Ecto neural progenitor cell (in vitro differentiated cells): ENCODE data around the gene RERE.
A peak's percentile ranks its signal among the peaks of the same experiment; 100 is the strongest.
"Not testable (repeated sequence)": the region's sequence is repeated elsewhere in the genome, so short reads cannot be mapped to it uniquely, and the experiment has no call there.

Experiments
- DNase-seq: peaks from one replicate; pipeline ENCODE4 v3.0.0-alpha.2; 2018; ENCODE audit warnings: low spot score

RERE gene

GRCh38 chr1:8841395-8841794, 24.0 kb upstream of the RERE start:
- no peak for DNase-seq

- no peak for DNase-seq
These were observed 22.6 kb upstream of the RERE start for GRCh38 chr1:8839990-8840389.

DNA sequence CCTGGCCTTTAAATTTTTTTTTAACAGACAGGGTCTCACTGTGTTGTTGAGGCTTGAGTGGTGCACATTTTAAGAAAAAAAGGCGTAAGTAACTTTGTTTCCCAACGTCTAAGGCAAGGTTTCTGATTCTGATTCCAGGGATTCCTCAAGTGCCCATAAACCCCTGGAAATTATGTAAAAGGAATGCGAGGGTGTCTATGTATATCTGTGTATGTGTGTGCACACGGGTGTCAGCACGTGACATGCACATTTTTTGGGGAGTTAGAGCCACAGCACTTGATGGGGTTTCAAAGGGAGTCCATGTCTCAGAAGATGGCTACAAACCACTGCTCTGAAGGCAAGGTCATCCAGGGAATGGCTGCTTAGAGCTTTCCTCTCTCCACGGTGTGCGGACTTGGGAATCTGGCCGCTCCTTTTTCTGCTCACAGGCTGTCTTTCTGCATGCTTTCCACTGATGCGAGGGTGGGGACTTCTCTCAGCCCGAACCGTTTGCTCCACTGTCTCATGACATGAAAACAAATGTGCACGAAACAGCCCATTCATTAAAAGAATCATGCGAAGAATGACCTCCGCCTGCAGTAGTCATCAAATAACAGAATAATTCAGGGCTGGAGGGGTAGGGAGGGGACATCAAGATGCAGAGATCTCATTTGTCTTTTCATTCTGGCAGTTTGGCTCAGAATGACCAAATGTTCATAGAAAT, 18.7 kb upstream of the RERE start:
- DNase-seq = no peak

DNA sequence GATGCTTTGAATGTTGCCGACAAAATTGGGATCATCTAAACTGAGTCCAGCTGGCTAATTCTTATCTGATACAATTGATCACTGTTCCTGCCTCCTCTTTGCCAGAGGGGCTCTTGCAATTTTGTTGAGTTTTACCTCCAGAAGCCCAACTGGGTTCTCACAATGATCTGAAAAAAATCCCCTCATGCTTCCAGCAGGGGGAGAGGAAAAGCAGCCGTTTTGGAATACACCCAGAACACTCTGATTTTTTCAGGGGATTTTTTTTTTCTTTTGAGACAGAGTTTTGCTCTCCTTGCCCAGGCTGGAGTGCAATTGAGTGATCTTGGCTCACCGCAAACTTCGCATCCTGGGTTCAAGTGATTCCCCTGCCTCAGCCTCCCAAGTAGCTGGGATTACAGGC, 13.9 kb upstream of the RERE start:
- no peak for DNase-seq

GRCh38 chr1:8830732-8831131, 13.3 kb upstream of the RERE start:
- DNase-seq = not testable (repeated sequence)

DNA sequence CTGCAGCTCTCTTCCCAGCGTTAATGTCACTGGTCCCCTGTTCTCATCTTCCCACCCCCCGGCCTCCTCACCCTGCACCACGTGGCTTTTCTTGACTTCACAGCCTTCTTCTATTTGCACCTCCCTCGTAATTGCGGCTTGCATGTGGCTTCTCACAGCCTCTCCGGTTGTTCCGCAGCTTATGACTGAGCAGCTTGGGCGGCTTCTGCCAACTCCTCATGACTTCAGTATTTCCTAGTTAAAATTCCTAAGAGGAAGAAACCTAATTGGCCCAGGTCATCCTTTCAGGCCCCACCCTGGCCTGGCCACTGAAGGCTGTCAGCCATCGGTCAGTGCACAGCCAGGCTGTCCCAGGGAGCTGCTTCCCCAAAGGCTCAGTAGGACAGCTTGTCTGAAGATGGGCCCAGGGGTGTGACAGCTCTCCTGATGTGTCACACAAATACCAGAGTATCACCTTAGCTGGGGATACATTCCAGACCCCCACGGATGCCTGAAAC, 8.6 kb upstream of the RERE start:
- DNase-seq = no peak

DNA sequence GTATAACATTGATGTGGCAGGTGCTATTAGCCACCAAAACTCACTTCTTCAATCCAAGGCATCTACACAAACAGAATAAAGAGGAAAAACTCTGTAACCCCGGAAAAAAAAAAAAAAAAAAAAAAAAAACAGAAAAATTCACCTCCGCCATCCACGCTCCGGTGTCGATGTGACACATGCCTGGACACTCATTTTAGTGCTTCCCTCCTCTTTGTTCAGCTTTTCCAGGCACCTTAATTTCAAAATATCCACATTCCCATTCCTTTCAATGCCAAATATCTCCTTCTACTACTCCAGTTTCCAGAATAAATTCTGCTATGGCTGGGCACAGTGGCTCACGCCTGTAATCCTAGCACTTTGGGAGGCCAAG, 5.8 kb upstream of the RERE start:
- DNase-seq = no peak

GRCh38 chr1:8822373-8823294, 5.2 kb upstream of the RERE start:
- no peak for DNase-seq

DNA sequence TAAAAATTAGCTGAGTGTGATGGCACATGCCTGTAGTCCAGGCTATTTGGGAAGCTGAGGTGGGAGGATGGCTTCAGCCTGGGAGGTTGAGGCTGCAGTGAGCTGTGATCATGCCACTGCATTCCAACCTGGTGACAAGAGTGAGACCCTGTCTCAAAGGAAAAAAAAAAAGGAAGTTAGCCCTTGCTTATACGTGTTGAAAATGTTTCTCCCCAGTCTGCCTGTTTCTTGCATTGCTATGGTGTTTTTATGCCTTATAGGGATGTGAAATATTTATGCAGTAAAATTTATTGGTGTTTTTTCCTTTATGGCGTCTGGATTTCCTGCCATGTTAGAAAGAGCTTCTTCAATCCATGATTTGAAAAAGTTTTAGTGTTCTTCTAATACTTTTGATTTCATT, 3.6 kb upstream of the RERE start:
- no peak for DNase-seq

- not testable (repeated sequence) for DNase-seq
These were observed 1.3 kb upstream of the RERE start for GRCh38 chr1:8818789-8819188.

- no peak for DNase-seq
These were observed 910 bp upstream of the RERE start for GRCh38 chr1:8818325-8818775.

- DNase-seq = peak; percentile 60
These were observed 519 bp downstream of the RERE start for GRCh38 chr1:8816831-8817411.

GRCh38 chr1:8816264-8816663, 1.2 kb downstream of the RERE start:
- no peak for DNase-seq

DNA sequence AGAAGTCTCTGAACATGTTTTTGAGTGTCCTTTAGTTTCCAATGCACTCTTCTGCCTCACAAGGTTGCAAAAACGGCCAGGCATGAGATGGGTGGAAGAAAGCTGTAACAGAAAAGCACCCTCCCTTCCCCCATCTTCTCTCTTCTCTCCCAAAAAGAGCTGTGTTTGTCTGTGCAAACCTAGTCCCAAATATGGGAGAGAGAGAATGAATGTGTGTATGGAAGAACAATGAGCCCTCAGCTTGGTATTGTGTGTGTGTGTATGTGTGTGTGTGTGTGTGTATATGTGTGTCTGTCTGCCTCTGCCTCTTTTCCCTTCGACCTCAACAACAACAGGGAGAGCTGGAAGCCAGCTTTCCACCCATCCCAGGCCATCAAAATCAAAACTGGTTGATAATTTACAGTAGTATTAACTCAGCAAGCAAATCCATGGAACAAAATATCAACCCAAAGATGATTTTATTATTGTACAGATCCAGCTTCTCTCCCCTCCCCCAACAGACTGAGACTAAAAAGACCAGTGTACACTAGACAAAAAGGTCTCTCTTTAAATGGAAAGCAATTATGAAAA, 1.8 kb downstream of the RERE start:
- no peak for DNase-seq

DNA sequence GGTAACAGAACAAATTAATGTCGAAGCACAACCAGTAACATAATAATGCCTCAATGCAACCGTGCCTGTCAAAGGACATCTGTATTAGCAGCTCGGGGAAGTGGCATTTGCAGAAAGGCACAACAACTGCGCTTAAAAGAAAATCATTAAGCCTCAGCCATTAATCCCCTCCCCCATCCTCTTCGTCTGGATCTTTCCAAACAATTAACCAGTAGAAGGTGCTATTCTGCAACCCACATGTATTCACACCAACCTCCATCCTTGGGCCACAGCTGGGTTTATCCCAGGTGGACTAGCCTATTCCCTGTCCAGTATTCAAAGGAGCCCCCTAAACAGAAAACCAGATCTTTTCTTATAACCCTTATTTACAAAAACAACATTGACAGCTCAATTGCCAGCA, 2.6 kb downstream of the RERE start:
- DNase-seq = no peak

GRCh38 chr1:8813991-8814390, 3.4 kb downstream of the RERE start:
- DNase-seq = no peak

DNA sequence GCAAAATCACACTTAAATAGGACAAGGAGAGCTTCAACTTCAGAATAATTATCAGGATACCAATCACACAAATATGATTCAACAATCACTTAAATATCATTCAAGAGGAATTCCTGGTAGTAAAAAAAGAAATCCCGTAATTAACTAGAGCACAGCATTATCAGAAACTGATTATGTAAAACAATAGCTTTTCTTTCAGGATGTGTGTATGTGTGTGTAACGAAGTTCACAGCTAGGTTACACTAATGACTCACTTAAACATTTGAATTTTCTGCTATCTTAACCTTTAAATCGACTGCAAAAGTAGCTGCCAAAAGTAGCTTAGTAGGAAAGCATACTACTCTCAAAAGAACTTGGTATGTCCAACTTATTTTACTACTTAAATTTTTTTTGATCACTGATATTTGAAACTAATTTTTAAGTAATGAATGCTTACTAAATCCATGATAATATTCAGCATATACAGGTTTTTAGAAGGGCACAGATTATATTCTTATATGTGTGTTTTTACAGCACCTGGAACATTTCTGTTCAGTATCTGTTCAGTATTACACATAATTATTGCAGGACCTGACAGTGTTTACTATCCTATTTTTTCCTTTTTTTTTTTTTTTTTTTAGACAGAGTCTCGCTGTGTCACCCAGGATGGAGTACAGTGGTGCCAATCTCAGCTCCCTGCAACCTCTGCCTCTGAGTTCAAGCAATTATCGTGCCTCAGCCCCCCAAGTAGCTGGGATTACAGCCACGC, 4.2 kb downstream of the RERE start:
- DNase-seq = no peak

GRCh38 chr1:8812081-8812480, 5.4 kb downstream of the RERE start:
- no peak for DNase-seq

GRCh38 chr1:8810987-8811386, 6.5 kb downstream of the RERE start:
- DNase-seq = no peak

- DNase-seq = no peak
These were observed 8.1 kb downstream of the RERE start for GRCh38 chr1:8809342-8809736.

GRCh38 chr1:8807004-8807403, 10.4 kb downstream of the RERE start:
- DNase-seq = no peak

DNA sequence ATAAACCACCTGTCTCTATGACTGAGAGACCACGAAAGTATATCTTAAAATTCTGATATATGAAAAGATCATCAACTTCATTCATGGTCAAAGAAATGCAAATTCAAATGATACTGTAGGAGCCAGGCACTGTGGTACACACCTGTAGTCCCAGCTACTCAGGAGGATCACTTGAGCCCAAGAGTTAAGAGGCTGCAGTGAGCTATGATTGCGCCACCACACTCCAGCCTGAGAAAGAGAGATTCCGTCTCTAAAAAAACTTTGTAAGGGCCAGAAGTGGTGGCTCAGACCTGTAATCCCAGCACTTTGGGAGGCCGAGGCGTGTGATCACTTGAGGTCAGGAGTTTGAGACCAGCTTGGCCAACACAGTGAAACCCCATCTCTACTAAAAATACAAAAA, 17.0 kb downstream of the RERE start:
- DNase-seq = no peak
